Stomach (tissue), 9 donors: Measurements from ENCODE around the gene BCL2. TPM values are rescaled to one million over a fixed set of nuclear protein-coding genes. Genes with fewer than 3 reads are reported as not detected.

Source experiments
- DNase-seq, 2 donors: peaks; one replicate each; pipeline versions ENCODE4 v3.0.0 to v3.0.0-alpha.2; 2013 to 2019
- H3K27ac ChIP-seq, 5 donors: fragments of 200-600 bp in 4 of 5; sonication (generic) in 4 of 5; one replicate each; pipeline ENCODE4 v1.5.1; 2013 to 2019; ENCODE audit warnings: mild to moderate bottlenecking in 1 of 5, moderate library complexity in 1 of 5
- H3K27me3 ChIP-seq, 3 donors: fragments of 200-600 bp; sonication (generic); one replicate each; pipeline ENCODE4 v1.5.1; 2017 to 2019; ENCODE audit warnings: mixed run types in 1 of 3
- H3K36me3 ChIP-seq, 4 donors: fragments of 200-600 bp; sonication (generic); 1 replicate in 3 of 4; 2 replicates in 1 of 4; pipeline ENCODE4 v1.5.1; 2016 to 2019
- H3K4me1 ChIP-seq, 4 donors: fragments of 200-600 bp; sonication (generic); one replicate each; pipeline ENCODE4 v1.5.1; 2016 to 2019
- H3K4me3 ChIP-seq, 4 donors: fragments of 200-600 bp; sonication (generic) in 3 of 4; one replicate each; pipeline ENCODE4 v1.5.1; 2016 to 2019; ENCODE audit warnings: mild to moderate bottlenecking in 1 of 4
- H3K9me3 ChIP-seq, 4 donors: fragments of 200-600 bp; sonication (generic); one replicate each; pipeline ENCODE4 v1.5.1; 2016 to 2019
- CTCF ChIP-seq, 7 experiments: fragments of 450-650 bp in 4 of 7; fragments of 200-600 bp in 3 of 7; sonication (generic) in 3 of 7; IDR thresholded peaks; one replicate each; pipeline ENCODE4 v1.5.1; 2016 to 2019; ENCODE audit warnings: antibody characterized with exemption in 7 of 7, control low read depth in 2 of 7, mild to moderate bottlenecking in 1 of 7
- EP300 ChIP-seq: sonication (generic); formaldehyde crosslinking; IDR thresholded peaks from one replicate; pipeline ENCODE4 v1.6.1; 2017; ENCODE audit warnings: antibody characterized with exemption
- POLR2A ChIP-seq, 4 donors: fragments of 450-650 bp; IDR thresholded peaks; one replicate each; pipeline ENCODE4 v1.6.1; 2016; ENCODE audit warnings: antibody characterized with exemption in 4 of 4, control low read depth in 2 of 4, mild to moderate bottlenecking in 1 of 4, moderate library complexity in 1 of 4
- POLR2AphosphoS5 ChIP-seq, 3 donors: sonication (generic); formaldehyde crosslinking; IDR thresholded peaks; one replicate each; pipeline ENCODE4 v1.6.1; 2016; ENCODE audit warnings: antibody characterized with exemption in 3 of 3
- WGBS, 5 donors: extraction: QIAGEN DNeasy Blood & Tissue Kit in 3 of 5; methylation state at CpG; one replicate each; pipeline versions ENCODE4 v1.1.5 to v1.1.7; 2013 to 2018; 5-methylcytosine and 5-hydroxymethylcytosine counted together
- intact Hi-C: fragments of 100-400 bp; cut with DNase I; formaldehyde crosslinking; loops from one replicate; pipeline ENCODE4 v1.15.1; 2023; ENCODE audit warnings: low total_unique reads
- polyA plus RNA-seq, 3 donors: library from polyadenylated mRNA; stranded (reverse); fragments of 200-250 nt; gene quantifications; one replicate each; pipeline ENCODE4 v1.2.3, GENCODE V29; 2013
- total RNA-seq, 5 donors: library from RNA; depleted of rRNA; stranded (reverse); fragments of >200 nt; gene quantifications; one replicate each; pipeline versions ENCODE4 v1.1.0 to v1.2.3, GENCODE V29; 2014 to 2016
- donor health status: healthy with polysubstance abuse.
- donor health status: Bipolar disorder and iron deficiency.
- donor health status: healthy.

The BCL2 gene
- total and polyA plus RNA-seq, 8 donors, result 1.5 to 53.9 (median 6.0) TPM

- TF ChIP-seq POLR2AphosphoS5 (IDR thresholded peaks at IDR 0.05) (no peak), EP300 (no peak), CTCF (IDR thresholded peaks at IDR 0.05) (no peak), POLR2A (IDR thresholded peaks at IDR 0.05) (no peak)
- Histone ChIP-seq H3K27me3 (no peaks in the 10 kb centered on the region), H3K4me1 (no peaks in the 10 kb centered on the region), H3K4me3 (no peak overlapping the region), H3K36me3 (no peaks in the 10 kb centered on the region), H3K27ac (no peak overlapping the region), H3K9me3 (no peaks in the 10 kb centered on the region)
- intact Hi-C loops, result no loop called here
- no peak for DNase-seq
- 96 to 99% (median 97%) methylated on average over 5 of the region's 5 CpGs for WGBS, 5 donors
These were observed 149.7 kb downstream of the BCL2 start for GRCh38 chr18:63169853-63170252.

GRCh38 chr18:63168287-63168686 lies 151.3 kb downstream of the BCL2 start:
- intact Hi-C loops, result no loop called here
- Histone ChIP-seq H3K27me3 (no peaks in the 10 kb centered on the region), H3K4me1 (no peaks in the 10 kb centered on the region), H3K36me3 (no peaks in the 10 kb centered on the region), H3K4me3 (no peak overlapping the region), H3K27ac (no peak overlapping the region), H3K9me3 (no peaks in the 10 kb centered on the region)
- WGBS, 5 donors, result 72 to 92% (median 82%) methylated on average over 4 to 5 of the region's 5 CpGs
- no peak for DNase-seq
- TF ChIP-seq POLR2AphosphoS5 (IDR thresholded peaks at IDR 0.05) (no peak), EP300 (no peak), CTCF (IDR thresholded peaks at IDR 0.05) (no peak), POLR2A (IDR thresholded peaks at IDR 0.05) (no peak)

- WGBS, 5 donors, result 90 to 94% (median 92%) methylated on average over 12 of the region's 12 CpGs
- DNase-seq, result no peak
- H3K4me1 ChIP-seq, result peaks cover 9 to 20% (median 13%) of the 10 kb centered on the region in 4 donors
- no peak overlapping the region for H3K4me3 ChIP-seq
- intact Hi-C loops, result no loop called here
- TF ChIP-seq POLR2AphosphoS5 (IDR thresholded peaks at IDR 0.05), result no peak
- no peak for TF ChIP-seq POLR2A (IDR thresholded peaks at IDR 0.05)
- no peak for TF ChIP-seq CTCF (IDR thresholded peaks at IDR 0.05)
- TF ChIP-seq EP300, result no peak
- no peaks in the 10 kb centered on the region for H3K9me3 ChIP-seq
- no peaks in the 10 kb centered on the region for H3K36me3 ChIP-seq
- H3K27ac ChIP-seq, result no peak overlapping the region
- H3K27me3 ChIP-seq, result no peaks in the 10 kb centered on the region
These were observed 153.4 kb downstream of the BCL2 start for GRCh38 chr18:63166142-63166541.

- H3K27me3 ChIP-seq, result no peaks in the 10 kb centered on the region
- H3K36me3 ChIP-seq, result no peaks in the 10 kb centered on the region
- peaks cover 9 to 28% (median 14%) of the 10 kb centered on the region in 4 donors for H3K4me1 ChIP-seq
- no peak overlapping the region for H3K4me3 ChIP-seq
- 58 to 94% (median 86%) methylated on average over 1 of the region's 1 CpG for WGBS, 5 donors
- TF ChIP-seq POLR2A (IDR thresholded peaks at IDR 0.05) (no peak), POLR2AphosphoS5 (IDR thresholded peaks at IDR 0.05) (no peak), EP300 (no peak), CTCF (IDR thresholded peaks at IDR 0.05) (no peak)
- no peaks in the 10 kb centered on the region for H3K9me3 ChIP-seq
- H3K27ac ChIP-seq, result no peak overlapping the region
- intact Hi-C loops, result no loop called here
- no peak for DNase-seq
These were observed 155.2 kb downstream of the BCL2 start for GRCh38 chr18:63164396-63164795.
